Mesenchymal stem cell (in vitro differentiated cells and primary cell): ENCODE results near the gene TJP3.

ENCODE experiments used
- DNase-seq: peaks from one replicate; pipeline ENCODE4 v3.0.0-alpha.2; 2013
- H2AFZ ChIP-seq: one replicate; pipeline ENCODE4 v1.6.1; 2013; ENCODE audit warnings: low read depth, mild to moderate bottlenecking, control low read depth, inconsistent platforms, low read length, moderate library complexity
- H2AK5ac ChIP-seq: 2 replicates; pipeline ENCODE4 v1.6.1; 2013; ENCODE audit warnings: low read length, moderate library complexity, mild to moderate bottlenecking, inconsistent platforms; ENCODE audit not compliant: severe bottlenecking
- H2BK120ac ChIP-seq: one replicate; pipeline ENCODE4 v1.6.1; 2013; ENCODE audit warnings: low read depth, mild to moderate bottlenecking, inconsistent platforms, low read length, moderate library complexity
- H2BK12ac ChIP-seq, 2 experiments: one replicate each; pipeline ENCODE4 v1.6.1; 2013; ENCODE audit warnings: inconsistent platforms in 2 of 2, low read length in 2 of 2, mild to moderate bottlenecking in 2 of 2, moderate library complexity in 2 of 2, control low read depth in 1 of 2
- H2BK15ac ChIP-seq: one replicate; pipeline ENCODE4 v1.6.1; 2013; ENCODE audit warnings: mild to moderate bottlenecking, low read depth, inconsistent platforms; ENCODE audit not compliant: poor library complexity, severe bottlenecking
- H2BK5ac ChIP-seq: 2 replicates; pipeline ENCODE4 v1.6.1; 2013; ENCODE audit warnings: low read depth, mild to moderate bottlenecking, low read length, control low read depth, inconsistent platforms; ENCODE audit not compliant: poor library complexity, severe bottlenecking
- H3K14ac ChIP-seq, 2 experiments: one replicate each; pipeline ENCODE4 v1.6.1; 2013; ENCODE audit warnings: inconsistent platforms in 2 of 2, low read length in 2 of 2, control low read depth in 1 of 2, mild to moderate bottlenecking in 1 of 2, moderate library complexity in 1 of 2
- H3K18ac ChIP-seq, 2 experiments: one replicate each; pipeline ENCODE4 v1.6.1; 2013; ENCODE audit warnings: inconsistent platforms in 2 of 2, low read length in 2 of 2, control low read depth in 1 of 2, low read depth in 1 of 2, mild to moderate bottlenecking in 1 of 2
- H3K23ac ChIP-seq, 2 experiments: one replicate each; pipeline ENCODE4 v1.6.1; 2013; ENCODE audit warnings: inconsistent platforms in 2 of 2, low read length in 2 of 2, mild to moderate bottlenecking in 2 of 2, moderate library complexity in 2 of 2, control low read depth in 1 of 2
- H3K27ac ChIP-seq: 2 replicates; pipeline ENCODE4 v1.5.1; 2013; ENCODE audit warnings: mild to moderate bottlenecking, moderate library complexity, low read length, control low read depth, inconsistent platforms; ENCODE audit not compliant: poor library complexity, severe bottlenecking
- H3K27me3 ChIP-seq, 2 experiments: 2 replicates each; pipeline versions ENCODE4 v1.6.1 to v1.7.0; 2013; ENCODE audit warnings: low read length in 2 of 2, mild to moderate bottlenecking in 2 of 2, moderate library complexity in 2 of 2, control low read depth in 1 of 2, inconsistent platforms in 1 of 2; ENCODE audit not compliant: control insufficient read depth in 1 of 2, insufficient read depth in 1 of 2
- H3K36me3 ChIP-seq, 2 experiments: 2 replicates each; pipeline versions ENCODE4 v1.6.1 to v1.7.0; 2013; ENCODE audit warnings: low read length in 2 of 2, control low read depth in 1 of 2, inconsistent platforms in 1 of 2, low read depth in 1 of 2, mild to moderate bottlenecking in 1 of 2; ENCODE audit not compliant: insufficient read depth in 2 of 2, control insufficient read depth in 1 of 2
- H3K4ac ChIP-seq, 2 experiments: one replicate each; pipeline ENCODE4 v1.6.1; 2013; ENCODE audit warnings: inconsistent platforms in 2 of 2, low read length in 2 of 2, mild to moderate bottlenecking in 2 of 2, moderate library complexity in 2 of 2, control low read depth in 1 of 2, low read depth in 1 of 2
- H3K4me1 ChIP-seq: 2 replicates; pipeline ENCODE4 v1.6.1; 2013; ENCODE audit warnings: low read depth, low read length, control low read depth; ENCODE audit not compliant: control insufficient read depth, insufficient read depth
- H3K4me2 ChIP-seq: 2 replicates; pipeline ENCODE4 v1.6.1; 2013; ENCODE audit warnings: low read length, mild to moderate bottlenecking, inconsistent platforms; ENCODE audit not compliant: poor library complexity, severe bottlenecking
- H3K4me3 ChIP-seq, 2 experiments: 2 replicates each; pipeline versions ENCODE4 v1.5.1 to v1.7.0; 2013; ENCODE audit warnings: low read length in 2 of 2, mild to moderate bottlenecking in 2 of 2, control low read depth in 1 of 2, low read depth in 1 of 2; ENCODE audit not compliant: insufficient read depth in 1 of 2
- H3K79me1 ChIP-seq: replicated peaks from 2 replicates; pipeline ENCODE4 v1.6.1; 2013; ENCODE audit warnings: mild to moderate bottlenecking, control low read depth, low read length, inconsistent platforms; ENCODE audit not compliant: poor library complexity, severe bottlenecking
- H3K9ac ChIP-seq: 2 replicates; pipeline ENCODE4 v1.7.0; 2013; ENCODE audit warnings: mild to moderate bottlenecking, low read length, moderate library complexity
- H3K9me3 ChIP-seq: 2 replicates; pipeline ENCODE4 v1.7.0; 2013; ENCODE audit warnings: mild to moderate bottlenecking, low read length; ENCODE audit not compliant: control insufficient read depth
- H4K8ac ChIP-seq: one replicate; pipeline ENCODE4 v1.6.1; 2013; ENCODE audit warnings: inconsistent platforms, mild to moderate bottlenecking, low read length, moderate library complexity
- H4K91ac ChIP-seq: one replicate; pipeline ENCODE4 v1.6.1; 2013; ENCODE audit warnings: mild to moderate bottlenecking, low read length, inconsistent platforms
- WGBS: methylation state at CpG from one replicate; pipeline ENCODE4 v1.1.7; 2013; ENCODE audit warnings: mixed read lengths; 5-methylcytosine and 5-hydroxymethylcytosine counted together

Gene TJP3

DNA sequence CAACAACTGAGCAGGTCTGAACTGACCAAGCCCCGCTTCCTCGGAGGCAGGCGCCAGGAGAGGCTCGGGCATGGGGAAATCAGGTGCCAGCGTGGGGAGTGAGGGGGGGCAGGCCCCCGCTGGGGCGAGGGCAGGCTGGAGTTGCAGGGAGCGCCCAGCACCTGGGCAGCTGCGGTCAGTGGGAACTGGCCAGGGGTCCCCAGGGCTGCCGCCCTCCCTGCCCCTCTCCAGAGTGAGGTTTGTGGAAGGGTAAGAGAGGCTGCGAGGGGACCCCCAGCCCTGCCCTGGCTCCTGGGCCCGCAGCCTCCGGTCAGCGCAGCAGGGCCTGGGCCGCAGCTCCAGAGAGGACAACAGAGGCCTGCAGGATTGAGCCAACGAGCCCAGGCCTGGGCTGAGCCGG, 40.4 kb upstream of the TJP3 start:
- no peaks in the 10 kb centered on the region for H3K9me3 ChIP-seq
- H3K18ac ChIP-seq = no peak overlapping the region
- H4K8ac ChIP-seq = no peak overlapping the region
- WGBS = 95% methylated on average over 15 of the region's 17 CpGs
- H3K14ac ChIP-seq = no peak overlapping the region
- H4K91ac ChIP-seq = no peak overlapping the region
- H2BK5ac ChIP-seq = no peak overlapping the region
- peak overlapping the region; percentile 52 for H2AK5ac ChIP-seq
- H2BK120ac ChIP-seq = no peak overlapping the region
- H2AFZ ChIP-seq = no peak overlapping the region
- peaks cover 25 to 70% of the 10 kb centered on the region in 2 experiments for H3K36me3 ChIP-seq
- H2BK15ac ChIP-seq = no peak overlapping the region
- H3K27ac ChIP-seq = no peak overlapping the region
- H3K23ac ChIP-seq = no peak overlapping the region
- H3K4me3 ChIP-seq = no peak overlapping the region
- no peak for DNase-seq
- no peak overlapping the region for H3K4me2 ChIP-seq
- peaks cover 81% of the 10 kb centered on the region for H3K4me1 ChIP-seq
- H3K27me3 ChIP-seq = no peaks in the 10 kb centered on the region
- no peak overlapping the region for H2BK12ac ChIP-seq
- H3K79me1 ChIP-seq = peaks cover 8% of the 10 kb centered on the region
- no peak overlapping the region for H3K4ac ChIP-seq
- H3K9ac ChIP-seq = no peak overlapping the region

DNA sequence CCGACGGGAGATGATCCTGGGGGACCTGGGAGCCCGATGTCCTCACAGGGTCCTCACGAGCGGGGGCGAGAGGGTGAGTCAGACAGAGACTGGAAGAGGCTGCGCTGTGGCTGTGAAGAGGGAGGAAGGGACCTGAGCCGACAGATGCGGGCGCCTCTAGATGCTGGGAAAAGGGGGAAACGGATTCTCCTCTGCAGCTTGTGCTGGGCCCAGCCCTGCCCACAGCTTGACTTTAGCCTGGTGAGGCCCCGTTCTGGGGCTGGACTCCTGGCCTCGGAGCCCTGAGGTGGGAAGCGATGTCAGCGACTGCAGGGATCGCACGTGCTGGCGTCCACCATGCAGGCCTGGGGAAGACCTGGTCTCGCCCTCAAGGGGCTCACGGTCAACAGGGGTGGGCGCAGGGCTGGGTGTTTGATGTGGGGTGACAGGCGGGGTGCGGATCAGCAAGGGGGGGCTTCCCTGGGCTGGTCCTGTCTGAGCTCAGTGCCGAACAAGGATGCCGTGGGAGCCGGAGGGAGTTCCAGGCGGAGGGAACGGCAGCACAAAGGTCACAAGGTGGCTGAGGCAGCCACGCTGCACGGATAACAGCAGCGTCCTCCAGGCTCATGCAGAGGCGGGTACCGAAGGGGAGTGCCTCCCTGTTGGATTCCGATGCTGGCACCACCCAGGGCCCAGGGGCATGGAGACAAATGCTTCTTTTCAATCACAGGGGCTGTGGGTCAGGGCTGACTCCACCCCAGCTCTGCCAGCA, 39.7 kb upstream of the TJP3 start:
- H3K23ac ChIP-seq = no peak overlapping the region

DNA sequence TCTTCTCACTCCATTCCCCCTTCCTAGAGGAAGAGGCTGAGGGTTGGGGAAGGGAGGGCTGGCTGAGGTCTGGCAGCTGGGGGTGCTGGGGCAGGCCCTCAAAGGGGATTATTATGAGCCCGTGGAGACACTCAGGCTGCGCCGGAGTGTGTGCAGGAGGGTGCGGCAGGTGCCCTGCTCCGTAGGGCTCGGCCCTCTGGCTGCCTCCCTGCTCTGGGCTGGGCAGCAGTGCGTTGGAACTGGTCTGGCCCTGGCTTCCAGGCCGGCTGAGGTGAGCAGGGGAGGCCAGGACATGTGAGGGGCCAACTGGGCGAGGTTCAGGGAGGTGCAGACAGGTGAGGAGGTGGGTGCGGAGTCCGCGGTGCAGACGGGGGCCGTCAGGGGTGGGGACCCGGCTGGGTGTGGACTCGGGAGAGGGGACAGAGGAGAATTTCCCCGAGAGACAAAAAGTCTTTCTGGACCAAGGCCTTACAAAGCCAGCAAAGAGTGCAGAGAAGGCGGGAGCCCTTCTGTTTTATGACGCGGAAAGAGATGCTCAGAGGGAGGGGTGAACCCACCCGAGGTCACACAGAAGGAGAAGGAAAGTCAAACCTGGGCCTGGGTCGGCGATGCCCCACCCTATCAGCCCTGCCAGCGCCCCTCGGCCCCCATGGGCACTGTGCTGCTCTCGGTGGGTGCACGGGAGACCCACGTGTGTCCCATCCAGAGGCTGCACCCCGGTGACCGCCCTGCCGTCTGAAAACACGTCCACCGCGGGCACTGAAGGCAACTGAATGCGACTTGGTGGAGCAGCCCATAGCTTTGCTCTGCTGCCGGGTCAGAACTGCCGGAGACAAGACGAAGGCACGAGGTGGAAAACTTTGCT, 38.9 kb upstream of the TJP3 start:
- 90% methylated on average over 39 of the region's 39 CpGs for WGBS

More for the DNA sequence above, 39.7 kb upstream of the TJP3 start:
- Histone ChIP-seq H2BK15ac (no peak overlapping the region), H3K4ac (peak overlapping the region in 1 of 2 experiments; percentile 13), H3K79me1 (peaks cover 9% of the 10 kb centered on the region), H3K27me3 (no peaks in the 10 kb centered on the region), H3K14ac (peak overlapping the region in 1 of 2 experiments; percentile 35), H3K4me1 (peaks cover 87% of the 10 kb centered on the region), H3K9ac (peak overlapping the region; percentile 32), H3K4me3 (no peak overlapping the region), H2BK5ac (no peak overlapping the region), H2BK120ac (no peak overlapping the region), H3K18ac (peak overlapping the region in 1 of 2 experiments; percentile 16), H2AFZ (no peak overlapping the region), H3K27ac (peak overlapping the region; percentile 10), H4K8ac (peak overlapping the region; percentile 16), H2AK5ac (peak overlapping the region; percentile 67), H3K36me3 (peaks cover 18 to 69% of the 10 kb centered on the region in 2 experiments), H3K4me2 (no peak overlapping the region), H2BK12ac (peak overlapping the region; percentile 11 to 73), H3K9me3 (no peaks in the 10 kb centered on the region), H4K91ac (no peak overlapping the region)
- WGBS = 72% methylated on average over 33 of the region's 34 CpGs
- peak; percentile 55 for DNase-seq

More for the DNA sequence above, 38.9 kb upstream of the TJP3 start:
- no peak overlapping the region for H2BK120ac ChIP-seq
- no peaks in the 10 kb centered on the region for H3K9me3 ChIP-seq
- peak overlapping the region in 1 of 2 experiments; percentile 42 for H3K4ac ChIP-seq
- H3K79me1 ChIP-seq = peaks cover 14% of the 10 kb centered on the region
- H3K36me3 ChIP-seq = peaks cover 10 to 67% of the 10 kb centered on the region in 2 experiments
- no peak overlapping the region for H3K23ac ChIP-seq
- H2BK12ac ChIP-seq = peak overlapping the region in 1 of 2 experiments; percentile 29
- H3K4me3 ChIP-seq = no peak overlapping the region
- no peak overlapping the region for H2BK5ac ChIP-seq
- H4K91ac ChIP-seq = peak overlapping the region; percentile 36
- H3K27me3 ChIP-seq = no peaks in the 10 kb centered on the region
- H2BK15ac ChIP-seq = no peak overlapping the region
- H2AK5ac ChIP-seq = peak overlapping the region; percentile 37
- H3K27ac ChIP-seq = peak overlapping the region; percentile 5
- H3K18ac ChIP-seq = peak overlapping the region in 1 of 2 experiments; percentile 16
- DNase-seq = no peak
- peaks cover 93% of the 10 kb centered on the region for H3K4me1 ChIP-seq
- no peak overlapping the region for H2AFZ ChIP-seq
- peak overlapping the region; percentile 29 for H3K9ac ChIP-seq
- no peak overlapping the region for H3K4me2 ChIP-seq
- H4K8ac ChIP-seq = no peak overlapping the region
- H3K14ac ChIP-seq = peak overlapping the region in 1 of 2 experiments; percentile 76
